Astrocyte (in vitro differentiated cells and primary cell): ENCODE data around the gene MFSD6.

Experiments used
- EZH2 ChIP-seq: IDR thresholded peaks from 2 replicates; pipeline ENCODE4 v1.6.1; 2012; ENCODE audit warnings: mild to moderate bottlenecking, low read length, inconsistent platforms; ENCODE audit not compliant: insufficient read depth
- TF ChIP-seq, protein P1 (sequence below): IDR thresholded peaks from 2 replicates; pipeline ENCODE4 v1.5.1; 2011; ENCODE audit warnings: low read depth, mild to moderate bottlenecking, inconsistent platforms, low read length, moderate library complexity; ENCODE audit not compliant: insufficient read depth

DNA sequence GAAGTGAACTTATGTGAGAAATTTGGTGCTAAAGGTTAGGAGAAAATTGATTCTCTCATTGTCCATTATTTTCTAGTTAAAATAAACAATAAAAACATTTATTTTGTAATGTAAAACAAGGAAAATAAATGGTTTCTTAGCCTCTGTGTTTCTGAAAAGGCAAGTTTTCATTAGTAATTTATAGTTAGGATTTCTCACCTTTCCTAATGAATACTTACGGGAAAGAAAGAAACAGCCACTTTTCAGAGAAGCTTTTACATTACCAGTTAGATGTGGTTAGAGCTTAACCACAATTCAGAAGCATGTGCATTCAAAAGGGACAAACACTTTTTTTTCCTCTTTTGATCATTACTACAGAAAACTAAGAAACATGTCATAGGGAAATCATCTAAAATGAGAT, 107.5 kb downstream of the MFSD6 start:
- TF ChIP-seq, protein P1, sequence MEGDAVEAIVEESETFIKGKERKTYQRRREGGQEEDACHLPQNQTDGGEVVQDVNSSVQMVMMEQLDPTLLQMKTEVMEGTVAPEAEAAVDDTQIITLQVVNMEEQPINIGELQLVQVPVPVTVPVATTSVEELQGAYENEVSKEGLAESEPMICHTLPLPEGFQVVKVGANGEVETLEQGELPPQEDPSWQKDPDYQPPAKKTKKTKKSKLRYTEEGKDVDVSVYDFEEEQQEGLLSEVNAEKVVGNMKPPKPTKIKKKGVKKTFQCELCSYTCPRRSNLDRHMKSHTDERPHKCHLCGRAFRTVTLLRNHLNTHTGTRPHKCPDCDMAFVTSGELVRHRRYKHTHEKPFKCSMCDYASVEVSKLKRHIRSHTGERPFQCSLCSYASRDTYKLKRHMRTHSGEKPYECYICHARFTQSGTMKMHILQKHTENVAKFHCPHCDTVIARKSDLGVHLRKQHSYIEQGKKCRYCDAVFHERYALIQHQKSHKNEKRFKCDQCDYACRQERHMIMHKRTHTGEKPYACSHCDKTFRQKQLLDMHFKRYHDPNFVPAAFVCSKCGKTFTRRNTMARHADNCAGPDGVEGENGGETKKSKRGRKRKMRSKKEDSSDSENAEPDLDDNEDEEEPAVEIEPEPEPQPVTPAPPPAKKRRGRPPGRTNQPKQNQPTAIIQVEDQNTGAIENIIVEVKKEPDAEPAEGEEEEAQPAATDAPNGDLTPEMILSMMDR: no peak
- no peak for TF ChIP-seq EZH2
